ENCODE measurements around the gene PLA2G4C. TPM values are rescaled to one million over a fixed set of nuclear protein-coding genes. Genes with fewer than 3 reads are reported as not detected.
A peak's percentile ranks its signal among the peaks of the same experiment; 100 is the strongest.
"Not testable (repeated sequence)": the region's sequence is repeated elsewhere in the genome, so short reads cannot be mapped to it uniquely, and the experiment has no call there.

PLA2G4C gene
- total RNA-seq, 1 donor from 2014 or later = 104 TPM

DNA sequence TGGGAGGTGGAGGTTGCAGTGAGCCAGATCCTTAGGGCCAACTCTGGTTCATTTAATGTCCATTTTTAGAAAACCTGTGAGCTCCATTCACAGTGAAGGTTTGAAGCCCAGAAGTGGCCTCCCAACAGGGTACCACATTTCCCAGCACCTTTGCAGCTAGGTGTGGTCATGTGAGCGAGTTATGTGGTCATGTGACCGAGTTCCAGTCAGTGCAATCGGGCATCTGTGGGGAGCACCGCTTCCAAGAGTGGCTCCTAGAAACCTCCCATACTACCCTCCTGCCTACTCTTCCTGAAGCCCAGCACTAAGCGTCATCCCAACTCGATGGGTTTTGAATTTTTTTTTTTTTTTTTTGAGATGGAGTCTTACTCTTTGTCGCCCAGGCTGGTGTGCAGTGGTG lies 663 bp upstream of the PLA2G4C start:
- no peak for DNase-seq

DNA sequence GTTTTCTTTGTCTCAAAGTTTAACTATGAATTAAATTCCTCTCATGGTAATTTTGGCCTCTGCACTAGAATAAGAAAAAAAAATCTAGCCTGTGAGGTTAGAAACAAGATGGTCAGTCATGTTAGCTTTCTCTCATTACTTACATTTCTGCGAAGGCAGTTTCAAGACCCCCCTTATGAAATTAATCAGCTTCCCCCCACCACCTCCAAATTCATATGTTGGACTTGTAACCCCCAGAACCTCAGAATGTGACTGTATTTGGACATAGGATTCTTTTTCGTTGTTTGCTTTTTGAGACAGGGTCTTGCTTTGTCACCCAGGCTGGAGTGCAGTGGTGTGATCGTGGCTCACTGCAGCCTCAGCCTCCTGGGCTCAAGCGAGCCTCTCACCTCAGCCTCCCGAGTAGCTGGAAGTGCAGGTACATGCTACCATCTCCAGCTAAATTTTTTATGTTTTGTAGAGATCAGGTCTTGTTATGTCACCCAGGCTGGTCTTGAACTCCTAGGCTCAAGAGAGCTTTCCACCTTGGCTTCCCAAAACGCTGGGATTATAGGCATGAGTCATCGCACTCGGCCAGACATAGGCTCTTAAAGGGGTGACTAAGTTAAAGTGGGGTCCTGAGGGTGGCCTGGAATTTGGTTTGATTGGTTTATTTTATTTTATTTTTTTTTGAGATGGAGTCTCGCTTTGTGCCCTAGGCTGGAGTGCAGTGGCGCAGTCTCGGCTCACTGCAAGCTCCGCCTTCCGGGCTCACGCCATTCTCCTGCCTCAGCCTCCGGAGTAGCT lies 1.4 kb downstream of the PLA2G4C start:
- DNase-seq = no peak

DNA sequence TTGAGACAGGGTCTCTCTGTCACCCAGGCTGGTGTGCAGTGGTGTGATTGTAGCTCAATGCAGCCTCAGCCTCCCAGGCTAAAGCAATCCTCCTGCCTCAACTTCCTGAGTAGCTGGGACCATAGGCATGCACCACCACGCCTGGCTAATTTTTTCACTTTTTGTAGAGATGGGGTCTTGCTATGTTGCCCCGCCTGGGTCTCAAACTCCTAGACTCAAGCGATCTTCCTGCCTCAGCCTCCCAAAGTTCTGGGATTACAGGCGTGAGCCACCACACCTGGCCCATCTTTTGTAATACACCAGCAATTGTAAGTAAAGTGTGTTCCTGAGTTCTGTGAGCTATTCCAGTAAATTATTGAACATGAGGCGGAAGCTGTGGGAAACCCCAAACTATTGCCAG lies 6.7 kb downstream of the PLA2G4C start:
- DNase-seq = no peak

DNA sequence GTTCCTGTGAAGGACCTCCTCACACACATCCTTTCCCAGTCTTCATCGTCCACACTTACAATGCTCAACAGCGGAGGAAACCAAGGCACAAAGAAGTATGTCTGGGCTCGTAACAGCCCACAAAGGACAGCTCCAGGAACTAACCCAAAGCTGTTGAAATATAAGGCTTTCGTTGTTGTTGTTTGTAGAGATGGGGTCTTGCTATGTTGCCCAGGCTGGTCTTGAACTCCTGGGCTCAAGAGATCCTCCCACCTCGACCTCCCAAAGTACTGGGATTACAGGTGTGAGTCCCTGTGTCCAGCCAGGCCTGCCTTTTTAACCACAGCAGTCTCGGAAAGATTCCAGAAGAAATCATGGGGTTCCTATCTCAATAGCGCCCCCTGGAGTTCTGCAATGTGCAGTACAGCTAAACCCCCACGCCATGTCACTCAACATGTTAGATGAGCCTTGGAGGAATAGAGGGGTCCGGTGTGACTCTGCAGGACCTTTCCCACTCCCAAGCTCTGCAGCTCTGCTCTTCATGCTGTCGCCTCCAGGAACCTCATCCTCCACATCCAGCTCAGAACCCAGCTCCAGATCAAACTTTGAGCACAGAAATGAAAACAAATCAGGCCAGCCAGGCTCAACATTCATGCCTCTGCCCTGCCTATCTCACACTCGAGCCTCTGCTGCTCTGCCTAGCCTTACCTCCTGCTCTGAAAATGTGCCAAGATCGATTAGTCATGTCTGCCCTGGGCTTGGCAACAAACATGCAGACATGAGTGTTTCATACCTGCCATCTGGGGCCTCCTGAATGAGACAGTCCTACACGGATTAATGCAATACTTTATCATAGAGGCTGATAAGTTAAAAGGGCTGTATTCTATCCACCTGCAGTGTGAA lies 7.5 kb downstream of the PLA2G4C start:
- DNase-seq = peak; percentile 73

DNA sequence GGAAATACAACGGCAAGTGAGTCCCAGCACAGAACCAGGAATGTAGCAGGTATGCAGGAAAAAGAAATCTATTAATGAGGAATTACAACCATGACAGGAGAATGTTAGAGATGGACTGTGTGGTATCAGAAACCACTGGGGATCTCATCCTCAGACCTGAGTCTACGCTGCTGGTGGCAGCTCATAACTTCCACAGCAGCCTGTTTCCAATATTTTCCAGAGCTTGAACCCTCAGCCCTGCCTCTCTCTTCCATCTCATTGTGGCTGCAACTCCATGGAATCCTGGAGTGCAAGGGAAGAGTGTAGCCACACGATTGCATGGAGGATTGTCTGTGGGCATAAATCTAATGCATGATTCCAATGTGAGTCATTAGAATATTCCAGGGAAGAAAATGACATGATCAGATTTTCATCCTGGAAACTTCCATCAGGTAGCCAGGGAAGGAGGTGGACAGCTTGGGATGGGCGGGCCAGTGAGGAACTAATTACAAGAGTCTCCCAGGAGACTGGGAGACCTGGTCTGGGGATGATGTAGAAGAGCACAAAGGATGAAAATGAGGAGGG lies 14.9 kb downstream of the PLA2G4C start:
- no peak for DNase-seq

DNA sequence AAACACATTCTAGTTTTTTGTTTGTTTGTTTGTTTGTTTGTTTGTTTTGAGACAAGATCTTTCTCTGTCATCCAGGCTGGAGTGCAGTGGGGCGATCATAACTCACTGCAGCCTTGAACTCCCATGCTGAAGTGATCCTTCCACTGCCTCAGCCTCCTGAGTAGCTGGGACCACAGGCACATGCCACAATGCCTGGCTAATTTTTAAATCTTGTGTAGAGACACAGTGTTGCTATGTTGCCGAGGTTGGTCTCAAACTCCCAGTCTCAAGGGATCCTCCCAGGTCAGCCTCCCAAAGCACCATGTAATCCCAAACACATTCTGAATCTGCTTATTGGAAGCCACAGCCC lies 15.8 kb downstream of the PLA2G4C start:
- DNase-seq = no peak

DNA sequence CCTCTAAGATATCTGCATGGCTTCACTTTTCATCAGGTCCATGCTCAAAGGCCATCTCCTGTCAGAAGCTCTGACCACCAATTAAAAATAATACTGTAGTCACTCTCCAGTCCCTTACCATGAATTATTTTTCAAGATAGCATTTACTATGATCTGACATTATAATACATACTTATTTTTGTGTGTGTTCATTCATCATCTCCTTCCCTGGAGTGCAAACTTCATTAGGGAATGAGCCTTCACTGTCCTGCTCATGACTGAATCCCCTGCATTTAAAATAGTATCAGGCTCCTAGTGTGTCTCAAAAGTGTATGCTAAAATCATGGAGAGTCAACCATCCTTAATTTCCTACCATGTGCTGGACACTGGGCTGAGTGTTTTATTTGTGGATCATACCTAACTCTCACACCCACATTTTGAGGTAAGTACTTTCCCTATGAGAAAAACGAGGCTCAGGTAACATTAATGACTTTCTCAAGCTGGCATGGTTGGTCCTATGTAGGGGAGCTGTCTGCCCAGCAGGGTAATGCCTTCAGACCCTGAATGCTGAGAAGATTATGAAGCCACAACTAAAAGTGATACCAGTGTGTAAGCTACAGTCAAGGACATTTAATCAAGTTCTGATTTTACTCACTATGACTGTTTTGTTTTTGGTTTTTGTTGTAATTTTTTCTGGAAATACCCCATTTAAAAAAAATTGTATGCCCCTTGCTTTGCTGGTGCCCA lies 16.3 kb downstream of the PLA2G4C start:
- DNase-seq = no peak

DNA sequence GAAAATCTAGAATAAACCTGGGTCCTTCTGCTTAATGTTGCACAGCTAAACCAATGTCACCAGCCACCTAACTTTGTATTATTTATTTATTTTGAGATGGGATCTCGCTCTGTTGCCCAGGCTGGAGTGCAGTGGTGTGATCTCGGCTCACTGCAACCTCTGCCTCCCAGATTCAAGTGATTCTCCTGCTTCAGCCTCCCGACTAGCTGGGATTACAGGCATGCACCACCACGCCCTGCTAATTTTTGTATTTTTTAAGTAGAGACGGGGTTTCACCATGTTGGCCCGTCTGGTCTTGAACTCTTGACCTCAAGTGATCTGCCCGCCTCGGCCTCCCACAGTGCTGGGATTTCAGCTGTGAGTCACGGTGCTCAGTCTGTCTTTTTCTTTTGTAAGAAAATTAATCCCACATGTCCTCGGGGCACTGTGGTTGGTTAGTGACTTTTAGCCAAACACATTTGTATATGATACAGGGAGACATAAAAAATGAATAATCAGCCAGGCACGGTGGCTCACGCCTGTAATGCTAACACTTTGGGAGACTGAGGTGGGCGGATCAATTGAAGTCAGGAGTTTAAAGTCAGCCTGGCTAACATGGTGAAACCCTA lies 19.4 kb downstream of the PLA2G4C start:
- DNase-seq = not testable (repeated sequence)

DNA sequence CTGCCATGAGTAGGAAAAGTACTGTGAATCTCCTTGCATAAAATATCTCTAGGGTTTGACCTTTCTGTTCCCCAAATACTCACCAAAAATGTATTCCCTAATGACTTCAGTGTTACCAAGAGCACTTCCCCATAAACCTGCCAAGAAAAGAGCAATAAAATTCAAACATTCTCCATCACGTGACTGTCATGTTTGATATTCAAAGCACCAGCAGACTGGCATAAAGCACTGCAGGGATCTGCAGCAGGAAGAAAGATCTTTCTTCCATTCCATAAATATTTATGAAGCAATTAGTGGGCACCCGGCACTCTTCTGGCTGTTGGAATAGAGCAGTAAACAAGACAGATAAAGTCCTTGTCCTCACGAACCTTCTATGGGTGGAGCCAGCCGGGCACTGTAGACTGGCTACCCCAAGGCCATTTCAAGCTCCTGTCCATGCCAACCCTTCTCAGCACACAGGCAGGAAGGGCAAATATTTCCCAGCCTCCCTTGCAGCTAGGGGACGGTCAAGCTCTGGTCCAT lies 20.3 kb downstream of the PLA2G4C start:
- no peak for DNase-seq

DNA sequence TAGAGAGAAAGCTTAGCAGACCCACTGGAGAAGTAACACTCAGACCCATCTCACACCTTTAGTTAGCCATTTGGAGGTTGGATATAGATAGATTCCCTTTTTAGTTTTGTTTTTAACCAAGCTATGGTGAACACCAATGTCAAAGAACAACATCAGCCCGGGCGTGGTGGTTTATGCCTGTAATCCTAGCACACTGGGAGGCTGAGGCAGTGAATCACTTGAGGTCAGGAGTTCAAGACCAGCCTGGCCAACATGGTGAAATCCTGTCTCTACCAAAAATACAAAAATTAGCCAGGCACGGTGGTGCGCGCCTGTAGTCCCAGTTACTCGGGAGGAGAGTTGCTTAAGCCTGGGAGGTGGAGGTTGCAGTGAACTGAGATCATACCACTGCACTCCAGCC lies 21.6 kb downstream of the PLA2G4C start:
- not testable (repeated sequence) for DNase-seq

DNA sequence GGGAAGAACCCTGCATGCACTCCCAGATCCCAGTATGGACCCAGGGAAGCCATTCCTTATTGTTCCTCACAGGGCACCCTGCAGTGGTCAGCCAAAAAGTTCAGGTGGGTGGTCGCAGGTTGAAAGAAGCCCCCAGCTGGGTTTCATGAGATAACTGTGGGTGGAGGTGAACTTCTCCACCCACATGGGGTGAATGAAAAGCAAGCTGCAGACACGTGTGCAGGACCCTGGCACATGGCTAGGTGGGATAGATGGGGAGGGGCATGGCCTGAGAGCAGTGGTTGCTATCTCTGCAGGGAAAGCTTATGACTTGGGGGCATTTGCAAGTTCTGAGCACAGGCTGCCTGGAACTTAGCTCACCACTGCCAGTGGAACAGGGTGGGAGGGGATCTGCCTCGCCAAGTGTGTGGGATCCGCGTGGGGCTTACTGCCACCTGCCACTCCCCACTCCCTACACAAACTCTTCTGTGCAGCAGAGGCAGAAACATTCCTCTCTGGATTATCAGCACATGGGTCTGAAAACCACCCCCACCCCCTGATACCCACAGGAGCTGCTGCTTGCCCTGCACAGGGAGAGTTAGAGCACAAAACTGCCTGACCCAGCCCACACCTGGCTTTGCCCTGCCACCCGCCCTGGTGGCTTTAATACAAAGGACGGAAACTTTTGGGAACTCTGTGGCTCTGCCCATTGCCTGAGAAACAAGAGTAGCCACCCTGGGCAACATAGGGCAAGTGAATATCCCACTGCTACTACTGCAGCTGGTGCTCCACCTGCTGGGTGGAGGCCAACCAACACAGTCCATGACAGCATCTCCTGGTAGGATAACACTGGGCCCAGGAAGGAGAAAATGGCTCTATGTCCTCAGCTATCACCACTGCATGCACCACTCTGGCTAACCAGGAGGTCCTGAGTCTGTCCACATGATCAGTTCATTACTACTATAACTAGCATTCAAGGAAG lies 24.4 kb downstream of the PLA2G4C start:
- DNase-seq = no peak

DNA sequence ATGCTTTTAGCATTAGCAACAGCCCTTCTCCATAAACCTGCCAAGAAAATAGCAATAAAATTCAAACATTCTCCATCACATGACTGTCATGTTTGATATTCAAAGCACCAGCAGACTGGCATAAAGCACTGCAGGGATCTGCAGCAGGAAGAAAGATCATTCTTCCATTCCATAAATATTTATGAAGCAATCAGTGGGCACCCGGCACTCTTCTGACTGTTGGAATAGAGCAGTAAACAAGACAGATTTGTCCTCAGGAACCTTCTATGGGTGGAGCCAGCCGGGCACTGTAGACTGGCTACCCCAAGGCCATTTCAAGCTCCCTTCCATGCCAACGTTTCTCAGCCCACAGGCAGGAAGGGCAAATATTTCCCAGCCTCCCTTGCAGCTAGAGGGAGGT lies 25.5 kb downstream of the PLA2G4C start:
- DNase-seq = no peak

DNA sequence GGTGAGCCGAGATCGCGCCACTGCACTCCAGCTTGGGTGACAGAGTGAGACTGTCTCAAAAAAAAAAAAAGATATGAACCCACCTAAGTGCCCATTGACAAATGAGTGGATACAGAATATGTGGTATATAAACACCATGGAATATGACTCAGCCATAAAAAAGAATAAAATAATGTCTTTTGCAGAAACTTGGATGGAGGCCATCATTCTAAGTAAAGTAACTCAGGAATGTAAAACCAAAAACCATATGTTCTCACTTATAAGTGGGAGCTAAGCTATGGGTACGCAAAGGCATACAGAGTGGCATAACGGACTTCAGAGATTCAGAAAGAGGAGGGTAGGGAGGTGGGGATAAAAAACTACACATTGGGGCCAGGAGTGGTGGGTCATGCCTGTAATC lies 29.5 kb downstream of the PLA2G4C start:
- DNase-seq = no peak

DNA sequence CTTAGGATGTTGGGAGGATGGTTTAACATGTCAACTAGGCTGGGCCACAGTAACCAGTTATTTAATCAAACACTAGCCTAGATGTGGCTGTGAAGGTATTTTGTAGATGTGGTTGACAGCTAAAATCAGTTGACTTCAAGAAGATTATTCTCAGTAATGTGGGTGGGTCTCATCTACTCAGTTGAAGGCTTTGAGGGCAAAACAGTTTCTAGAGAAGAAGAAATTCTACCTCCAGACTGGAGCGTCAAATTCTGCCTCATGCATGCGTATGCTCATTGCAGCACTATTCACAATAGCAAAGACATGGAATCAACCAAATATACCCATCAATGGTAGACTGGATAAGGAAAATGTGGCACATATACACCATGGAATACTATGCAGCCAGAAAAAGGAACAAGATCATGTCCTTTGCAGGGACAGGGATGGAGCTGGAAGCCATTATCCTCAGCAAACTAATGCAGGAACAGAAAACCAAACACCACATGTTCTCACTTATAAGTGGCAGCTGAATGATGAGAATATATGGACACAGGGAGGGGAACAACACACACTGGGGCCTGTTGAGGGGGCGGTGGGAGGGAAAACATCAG lies 40.3 kb downstream of the PLA2G4C start:
- DNase-seq = not testable (repeated sequence)

DNA sequence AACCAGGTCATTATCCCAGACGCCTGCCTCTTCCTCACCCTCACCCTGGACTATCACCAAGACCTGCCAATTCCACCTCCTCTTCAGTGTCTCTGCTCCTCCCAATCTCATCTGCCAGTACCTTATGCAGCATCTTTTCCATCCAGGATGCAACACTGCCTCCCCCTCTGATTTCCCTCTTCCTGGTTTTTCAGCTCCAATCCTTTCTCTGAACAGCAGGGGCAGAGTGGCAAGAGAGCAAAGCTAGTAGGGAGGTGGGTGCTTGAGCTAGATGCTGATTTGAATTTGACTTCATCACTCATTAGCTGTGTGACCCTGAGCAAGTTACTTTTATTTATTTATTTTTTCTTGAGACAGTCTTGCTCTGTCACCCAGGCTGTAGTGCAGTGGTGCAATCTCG lies 41.2 kb downstream of the PLA2G4C start:
- DNase-seq = no peak

DNA sequence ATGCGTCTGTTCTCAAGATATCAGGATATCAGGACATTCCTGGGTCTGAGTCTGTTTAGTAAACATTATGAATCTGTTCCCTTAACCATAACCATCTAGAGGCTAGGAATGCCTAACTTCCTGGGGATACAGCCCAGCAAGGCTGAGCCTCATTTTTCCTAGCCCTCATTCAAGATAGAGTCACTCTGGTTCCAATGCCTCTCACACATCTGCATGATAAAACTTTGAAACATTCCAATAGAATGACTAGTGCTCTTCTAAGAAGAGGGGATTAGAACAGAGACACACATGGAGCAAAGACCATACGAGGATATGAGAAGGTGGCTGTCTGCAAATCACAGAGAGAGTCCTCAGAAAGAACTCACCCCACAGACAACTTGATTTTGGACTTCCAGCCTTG lies 46.1 kb downstream of the PLA2G4C start:
- no peak for DNase-seq

DNA sequence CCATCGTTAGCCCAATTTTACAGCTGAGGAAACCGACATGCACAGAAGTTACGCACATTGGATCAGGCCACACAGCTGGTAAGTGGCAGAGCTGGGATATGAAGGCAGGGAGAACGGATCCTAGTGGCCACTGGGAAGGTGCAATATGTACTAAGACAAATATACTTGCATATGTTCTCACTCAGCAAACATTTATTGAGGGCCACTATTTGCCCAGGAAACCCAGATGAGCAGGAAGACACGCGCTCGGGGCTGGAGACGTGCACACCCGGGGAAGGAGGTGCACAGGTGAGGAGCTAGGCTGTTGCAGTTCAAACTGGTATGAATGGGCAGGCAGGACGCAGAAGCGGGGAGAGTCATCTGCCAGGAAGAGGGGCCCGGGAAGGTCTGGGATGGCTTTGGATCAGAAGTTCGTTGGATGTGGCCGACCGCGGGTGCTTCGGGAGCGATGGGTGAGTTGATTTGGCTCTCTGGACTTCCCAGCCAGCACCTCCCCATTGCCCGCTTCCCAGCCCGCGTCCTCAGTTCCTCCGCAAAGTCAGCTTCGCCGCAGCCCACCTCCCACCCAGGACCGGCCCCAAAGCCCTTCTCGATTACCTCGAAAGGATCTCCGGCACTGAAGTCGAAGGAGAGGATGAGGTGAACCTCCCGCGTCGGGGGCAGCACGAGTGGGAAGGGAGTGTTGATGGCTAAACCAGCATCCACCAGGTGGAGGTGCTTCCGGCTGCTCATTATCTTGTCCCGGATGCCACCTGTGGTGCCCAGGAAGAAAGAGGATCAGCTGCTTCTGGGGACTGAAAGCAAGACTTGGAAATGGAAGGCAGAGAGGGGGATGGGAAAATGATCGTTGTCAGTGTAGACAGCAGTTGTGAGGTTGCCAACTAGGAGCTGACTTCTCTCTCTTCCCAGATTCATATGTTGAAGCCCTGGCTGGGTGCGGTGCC lies 48.9 kb downstream of the PLA2G4C start:
- no peak for DNase-seq

DNA sequence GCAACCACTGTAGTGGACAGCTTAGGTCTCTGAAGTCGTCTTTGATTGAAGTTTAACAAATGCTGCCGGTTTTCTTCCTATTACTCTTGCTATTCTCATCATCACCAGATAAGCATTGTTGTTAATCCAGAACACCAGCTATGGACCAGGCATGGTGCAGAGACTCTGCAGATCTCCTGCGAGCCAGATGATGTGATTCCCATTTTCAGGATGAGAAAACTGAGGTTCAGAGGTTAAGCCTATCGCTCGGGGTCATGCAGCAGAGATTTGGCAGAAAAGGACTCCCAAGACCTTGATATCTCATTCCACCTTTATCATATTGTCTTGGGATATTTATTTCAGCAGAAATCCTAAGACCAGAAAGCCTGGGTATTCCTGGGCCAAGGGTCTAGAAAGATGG lies 50.2 kb downstream of the PLA2G4C start:
- DNase-seq = no peak

DNA sequence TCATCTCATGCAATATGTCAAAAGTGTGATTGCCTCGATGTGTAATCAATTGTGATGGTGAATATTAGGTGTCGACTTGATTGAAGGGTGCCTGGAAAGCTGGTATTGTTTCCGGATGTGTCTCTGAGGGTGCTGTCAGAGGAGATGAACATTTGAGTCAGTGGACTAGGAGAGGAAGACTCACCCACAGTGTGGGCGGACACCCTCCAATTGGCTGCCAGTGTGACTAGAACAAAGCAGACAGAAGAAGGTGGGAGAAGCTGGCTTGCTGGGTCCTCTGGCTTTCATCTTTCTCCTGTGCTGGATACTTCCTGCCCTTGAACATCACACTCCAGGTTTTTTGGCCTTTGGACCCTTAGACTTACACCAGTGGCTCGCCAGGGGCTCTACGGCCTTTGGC lies 51.3 kb downstream of the PLA2G4C start:
- DNase-seq = no peak

DNA sequence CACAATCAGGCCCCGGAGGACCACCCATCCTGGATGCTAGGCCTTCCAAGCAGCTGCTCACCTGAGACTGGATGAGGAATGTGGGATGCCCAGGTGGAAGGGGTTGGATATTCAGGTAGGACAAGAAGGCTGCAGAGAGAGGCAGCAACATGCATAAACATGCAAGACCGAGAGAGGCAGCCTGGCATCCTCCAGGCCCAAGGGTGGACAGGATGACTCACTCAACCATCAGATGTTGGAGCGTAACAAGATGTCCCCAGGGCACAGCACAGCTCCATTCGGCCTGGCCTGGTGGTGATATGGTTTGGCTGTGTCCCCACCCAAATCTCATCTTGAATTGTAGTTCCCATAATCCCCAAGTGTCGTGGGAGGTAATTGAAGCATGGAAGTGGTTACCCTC lies 56.8 kb downstream of the PLA2G4C start:
- no peak for DNase-seq
